A549 (cell line): Measurements from ENCODE around the gene KCNQ5. TPM values are rescaled to one million over a fixed set of nuclear protein-coding genes. Genes with fewer than 3 reads are reported as not detected.

ENCODE experiments used
- ATAC-seq, 2 experiments: fragments of 200-7000 bp in 1 of 2; fragments of >200 bp in 1 of 2; cut with Nextera tagmentation in 1 of 2; cut with Tn5 transposase in 1 of 2; 3 replicates each; pipeline versions ENCODE4 v1.8.0 to v1.9.1; 2018 to 2020; ENCODE audit warnings: mild to moderate bottlenecking in 1 of 2, moderate library complexity in 1 of 2
- CTCF ChIA-PET: fragments of 300-600 bp; sonication (Branson Sonifier 250); formaldehyde crosslinking; extraction: SDS; loops from one replicate; lab custom pipeline; 2021; ENCODE audit warnings: antibody characterized with exemption, inconsistent platforms; lab: Yijun Ruan, JAX
- POLR2A ChIA-PET: fragments of 350-600 bp; formaldehyde crosslinking; extraction: SDS; loops from one replicate; lab custom pipeline; 2021; ENCODE audit warnings: antibody characterized with exemption, inconsistent platforms; lab: Yijun Ruan, JAX
- DNase-seq, 2 experiments: peaks; one replicate each; pipeline versions ENCODE4 v3.0.0 to v3.0.0-alpha.2; 2011 to 2016; ENCODE audit warnings: low read depth in 1 of 2, low spot score in 1 of 2
- FAIRE-seq: peaks from 2 replicates; lab custom pipeline; 2011; peaks lifted over from hg19 to GRCh38; lab: Jason Lieb, UNC
- H3K27ac ChIP-seq, 2 experiments: fragments of >200 bp; sonication (Bioruptor Twin); formaldehyde crosslinking; 3 replicates each; pipeline ENCODE4 v1.5.1; 2016 to 2017
- H3K4me1 ChIP-seq: fragments of >200 bp; sonication (Bioruptor Twin); formaldehyde crosslinking; 3 replicates; pipeline ENCODE4 v1.6.1; 2016
- H3K4me2 ChIP-seq: fragments of >200 bp; sonication (Bioruptor Twin); formaldehyde crosslinking; 3 replicates; pipeline ENCODE4 v1.6.1; 2016
- H3K4me3 ChIP-seq: fragments of >200 bp; sonication (Bioruptor Twin); formaldehyde crosslinking; 3 replicates; pipeline ENCODE4 v1.5.1; 2016
- H3K9me3 ChIP-seq: fragments of >200 bp; sonication (Bioruptor Twin); formaldehyde crosslinking; 3 replicates; pipeline ENCODE4 v1.6.1; 2016
- BCL3 ChIP-seq: fragments of >200 bp; sonication (Bioruptor Twin); formaldehyde crosslinking; IDR thresholded peaks from 3 replicates; pipeline ENCODE4 v1.6.1; 2016
- BHLHE40 ChIP-seq: IDR thresholded peaks from 2 replicates; pipeline ENCODE4 v1.6.1; 2012; ENCODE audit warnings: low read depth, low read length, inconsistent platforms
- CBX8 ChIP-seq: fragments of 200-600 bp; sonication (generic); IDR thresholded peaks from 2 replicates; pipeline ENCODE4 v1.6.1; 2016
- CHD2 ChIP-seq: fragments of 150-350 bp; IDR thresholded peaks from 2 replicates; pipeline ENCODE4 v1.6.1; 2014; ENCODE audit warnings: low read length; ENCODE audit not compliant: partially characterized antibody
- EP300 ChIP-seq, 2 experiments: fragments of >200 bp; sonication (Bioruptor Twin); formaldehyde crosslinking; IDR thresholded peaks; 2 replicates in 1 of 2; 3 replicates in 1 of 2; pipeline ENCODE4 v1.6.1; 2016 to 2017
- GATA3 ChIP-seq: IDR thresholded peaks from 2 replicates; pipeline ENCODE4 v1.6.1; 2012; ENCODE audit warnings: borderline replicate concordance
- HOXA7 ChIP-seq: fragments of 250-450 bp; sonication (Bioruptor Pico); IDR thresholded peaks from 2 replicates; pipeline ENCODE4 v1.5.0; 2020; ENCODE audit warnings: mild to moderate bottlenecking, moderate library complexity
- JUN ChIP-seq, 2 experiments: fragments of >200 bp; sonication (Bioruptor Twin); formaldehyde crosslinking; IDR thresholded peaks; 2 replicates in 1 of 2; 3 replicates in 1 of 2; pipeline ENCODE4 v1.6.1; 2016 to 2017
- KDM5A ChIP-seq: fragments of 200-600 bp; sonication (generic); IDR thresholded peaks from 2 replicates; pipeline ENCODE4 v1.6.1; 2016; ENCODE audit warnings: antibody characterized with exemption, mild to moderate bottlenecking
- MAFK ChIP-seq: fragments of 450-650 bp; IDR thresholded peaks from 2 replicates; pipeline ENCODE4 v1.6.1; 2014; ENCODE audit not compliant: partially characterized antibody
- MAZ ChIP-seq: fragments of 150-350 bp; IDR thresholded peaks from 2 replicates; pipeline ENCODE4 v1.6.1; 2014; ENCODE audit warnings: antibody characterized with exemption, low read depth, low read length, borderline replicate concordance
- POLR2A ChIP-seq: IDR thresholded peaks from 2 replicates; pipeline ENCODE4 v1.6.1; 2012; ENCODE audit warnings: mild to moderate bottlenecking, low read length
- POLR2AphosphoS2 ChIP-seq: conservative IDR thresholded peaks from 2 replicates; pipeline ENCODE4 v1.6.1; 2012; ENCODE audit warnings: low read length, improper control_type of control experiment, inconsistent platforms
- RAD21 ChIP-seq, 2 experiments: fragments of >200 bp in 1 of 2; sonication (Bioruptor Twin) in 1 of 2; formaldehyde crosslinking in 1 of 2; IDR thresholded peaks in 1 of 2; conservative IDR thresholded peaks in 1 of 2; 2 replicates in 1 of 2; 3 replicates in 1 of 2; pipeline ENCODE4 v1.6.1; 2012 to 2018; ENCODE audit warnings: inconsistent platforms in 1 of 2
- RARB ChIP-seq: fragments of 250-450 bp; sonication (Bioruptor Pico); IDR thresholded peaks from 2 replicates; pipeline ENCODE4 v1.8.0; 2021; ENCODE audit warnings: mild to moderate bottlenecking, moderate library complexity
- RCOR1 ChIP-seq: fragments of 150-350 bp; IDR thresholded peaks from 2 replicates; pipeline ENCODE4 v1.6.1; 2014; ENCODE audit warnings: antibody characterized with exemption, low read length, low read depth
- REST ChIP-seq: fragments of 200-600 bp; sonication (generic); IDR thresholded peaks from 2 replicates; pipeline ENCODE4 v1.6.1; 2016; ENCODE audit warnings: antibody characterized with exemption, mild to moderate bottlenecking, moderate library complexity
- TP53 ChIP-seq: fragments of 250-450 bp; sonication (Bioruptor Pico); IDR thresholded peaks from 2 replicates; pipeline ENCODE4 v1.5.0; 2021; ENCODE audit warnings: mild to moderate bottlenecking, moderate library complexity
- ZC3H11A ChIP-seq: fragments of 450-650 bp; IDR thresholded peaks from 2 replicates; pipeline ENCODE4 v1.6.1; 2014; ENCODE audit warnings: antibody characterized with exemption, mild to moderate bottlenecking
- ZSCAN20 ChIP-seq: fragments of 250-450 bp; sonication (Bioruptor Pico); IDR thresholded peaks from 2 replicates; pipeline ENCODE4 v1.8.0; 2022; ENCODE audit warnings: mild to moderate bottlenecking, moderate library complexity
- WGBS: methylation state at CpG from one replicate; pipeline ENCODE4 v1.1.6; 2017; ENCODE audit errors: missing lambda C conversion rate; 5-methylcytosine and 5-hydroxymethylcytosine counted together
- polyA plus RNA-seq, 4 experiments: library from polyadenylated mRNA; depleted of rRNA in 3 of 4; stranded (reverse); fragments of >200 nt; fragmentation: RNase III in 1 of 4; extraction: RNeasy Plus Mini Kit Qiagen cat#74134 plus additional on column Dnase treatment in 1 of 4; gene quantifications; 2 replicates in 3 of 4; 3 replicates in 1 of 4; pipeline ENCODE4 v1.2.3, GENCODE V29; 2011 to 2017
- TF ChIP-seq, protein P1 (sequence below): fragments of >200 bp; sonication (Bioruptor Twin); formaldehyde crosslinking; IDR thresholded peaks from 3 replicates; pipeline ENCODE4 v1.5.1; 2016
- TF ChIP-seq, protein P2 (sequence below): IDR thresholded peaks from 2 replicates; pipeline ENCODE4 v1.6.1; 2012

KCNQ5 gene
- polyA plus RNA-seq, 2 of the 4 experiments (the other 2 are of a cell fraction): 1.2 to 1.3 TPM

GRCh38 chr6:73054958-73055357 lies 433.1 kb downstream of the KCNQ5 start:
- 78% methylated on average over 4 of the region's 11 CpGs for WGBS
- ChIA-PET POLR2A (no interaction called here), CTCF (no interaction called here)
- no peaks in the 10 kb centered on the region for H3K9me3 ChIP-seq
- no peaks in the 10 kb centered on the region for H3K4me1 ChIP-seq
- DNase-seq: no peak
- no peak for FAIRE-seq
- no peak overlapping the region for H3K4me2 ChIP-seq
- no peak for ATAC-seq
- TF ChIP-seq JUN (IDR thresholded peaks at IDR 0.05): no peak
- TF ChIP-seq, protein P1, sequence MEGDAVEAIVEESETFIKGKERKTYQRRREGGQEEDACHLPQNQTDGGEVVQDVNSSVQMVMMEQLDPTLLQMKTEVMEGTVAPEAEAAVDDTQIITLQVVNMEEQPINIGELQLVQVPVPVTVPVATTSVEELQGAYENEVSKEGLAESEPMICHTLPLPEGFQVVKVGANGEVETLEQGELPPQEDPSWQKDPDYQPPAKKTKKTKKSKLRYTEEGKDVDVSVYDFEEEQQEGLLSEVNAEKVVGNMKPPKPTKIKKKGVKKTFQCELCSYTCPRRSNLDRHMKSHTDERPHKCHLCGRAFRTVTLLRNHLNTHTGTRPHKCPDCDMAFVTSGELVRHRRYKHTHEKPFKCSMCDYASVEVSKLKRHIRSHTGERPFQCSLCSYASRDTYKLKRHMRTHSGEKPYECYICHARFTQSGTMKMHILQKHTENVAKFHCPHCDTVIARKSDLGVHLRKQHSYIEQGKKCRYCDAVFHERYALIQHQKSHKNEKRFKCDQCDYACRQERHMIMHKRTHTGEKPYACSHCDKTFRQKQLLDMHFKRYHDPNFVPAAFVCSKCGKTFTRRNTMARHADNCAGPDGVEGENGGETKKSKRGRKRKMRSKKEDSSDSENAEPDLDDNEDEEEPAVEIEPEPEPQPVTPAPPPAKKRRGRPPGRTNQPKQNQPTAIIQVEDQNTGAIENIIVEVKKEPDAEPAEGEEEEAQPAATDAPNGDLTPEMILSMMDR: no peak
- TF ChIP-seq KDM5A: no peak
- TF ChIP-seq MAFK: no peak
- H3K4me3 ChIP-seq: no peak overlapping the region
- H3K27ac ChIP-seq: no peak overlapping the region

GRCh38 chr6:73058736-73059135 lies 436.9 kb downstream of the KCNQ5 start:
- CTCF ChIA-PET: no interaction called here
- Histone ChIP-seq H3K4me2 (no peak overlapping the region), H3K9me3 (no peaks in the 10 kb centered on the region), H3K4me3 (no peak overlapping the region), H3K27ac (no peak overlapping the region), H3K4me1 (no peaks in the 10 kb centered on the region)
- TF ChIP-seq RCOR1 (no peak), BHLHE40 (no peak), BCL3 (no peak), MAFK (no peak), HOXA7 (no peak), ZSCAN20 (CRISPR knock-in tag) (no peak), REST (no peak), KDM5A (no peak), TP53 (CRISPR knock-in tag) (no peak), CBX8 (no peak), CHD2 (no peak), RARB (CRISPR knock-in tag) (no peak), RAD21 (conservative IDR thresholded peaks at IDR 0.05 in 1 of 2, IDR thresholded peaks at IDR 0.05 in 1 of 2) (no peak), POLR2AphosphoS2 (no peak), POLR2A (no peak), GATA3 (no peak), MAZ (no peak), ZC3H11A (no peak), EP300 (IDR thresholded peaks at IDR 0.05) (no peak)
- TF ChIP-seq, protein P2, sequence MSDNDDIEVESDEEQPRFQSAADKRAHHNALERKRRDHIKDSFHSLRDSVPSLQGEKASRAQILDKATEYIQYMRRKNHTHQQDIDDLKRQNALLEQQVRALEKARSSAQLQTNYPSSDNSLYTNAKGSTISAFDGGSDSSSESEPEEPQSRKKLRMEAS: no peak
- POLR2A ChIA-PET: no interaction called here
- DNase-seq: no peak
- 57% methylated on average over 3 of the region's 3 CpGs for WGBS
- no peak for ATAC-seq
- FAIRE-seq: no peak
